Dermis microvascular lymphatic vessel endothelial cell (primary cell): ENCODE measurements around the gene THBS4. TPM values are rescaled to one million over a fixed set of nuclear protein-coding genes. Genes with fewer than 3 reads are reported as not detected.
"Not testable (repeated sequence)": the region's sequence is repeated elsewhere in the genome, so short reads cannot be mapped to it uniquely, and the experiment has no call there.

ENCODE experiments used
- DNase-seq, 2 donors: peaks; one replicate each; pipeline versions ENCODE4 v3.0.0 to v3.0.0-alpha.2; 2010; ENCODE audit warnings: low read depth in 2 of 2
- total RNA-seq: library from RNA; depleted of rRNA; stranded (reverse); fragments of >200 nt; gene quantifications from 2 replicates; pipeline ENCODE4 v1.2.1, GENCODE V29; 2014

Gene THBS4
- total RNA-seq, 1 donor from 2014 or later = 1.2 TPM

DNA sequence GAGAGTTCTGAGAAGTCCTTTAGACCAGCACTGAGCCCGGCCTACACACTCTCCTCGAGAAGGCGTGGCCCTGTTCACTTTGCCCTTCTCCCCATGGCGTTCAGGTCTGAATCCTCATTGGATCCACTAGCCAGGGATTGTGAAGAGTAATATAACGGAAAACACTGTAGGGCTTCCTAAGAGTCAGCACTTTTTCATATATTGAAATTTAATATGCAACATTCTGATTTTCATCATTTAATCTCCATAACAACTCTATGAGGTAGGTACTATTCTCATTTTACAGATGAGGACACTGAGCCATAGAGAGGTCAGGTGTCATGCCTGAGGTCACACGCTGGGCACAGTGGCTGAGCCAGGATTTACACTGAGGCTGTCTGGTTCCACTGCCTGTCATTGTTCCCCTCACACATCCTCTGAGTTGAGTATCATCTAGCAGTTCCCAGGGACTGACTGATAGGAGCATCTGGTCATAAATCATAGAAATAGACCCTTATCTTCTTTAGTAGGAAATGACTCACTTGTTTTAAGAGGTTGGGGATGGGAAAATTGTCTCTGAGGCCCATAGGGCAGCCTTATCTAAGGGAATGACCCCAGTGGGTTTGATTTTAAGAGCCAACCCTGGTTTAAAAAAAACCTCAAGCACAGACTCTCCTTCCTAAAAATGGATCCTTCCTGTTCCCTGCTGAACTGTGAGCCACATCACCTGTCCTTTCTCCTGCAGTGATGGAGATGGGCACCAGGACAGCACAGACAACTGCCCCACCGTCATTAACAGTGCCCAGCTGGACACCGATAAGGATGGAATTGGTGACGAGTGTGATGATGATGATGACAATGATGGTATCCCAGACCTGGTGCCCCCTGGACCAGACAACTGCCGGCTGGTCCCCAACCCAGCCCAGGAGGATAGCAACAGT, 41.2 kb downstream of the THBS4 start:
- DNase-seq = no peak

DNA sequence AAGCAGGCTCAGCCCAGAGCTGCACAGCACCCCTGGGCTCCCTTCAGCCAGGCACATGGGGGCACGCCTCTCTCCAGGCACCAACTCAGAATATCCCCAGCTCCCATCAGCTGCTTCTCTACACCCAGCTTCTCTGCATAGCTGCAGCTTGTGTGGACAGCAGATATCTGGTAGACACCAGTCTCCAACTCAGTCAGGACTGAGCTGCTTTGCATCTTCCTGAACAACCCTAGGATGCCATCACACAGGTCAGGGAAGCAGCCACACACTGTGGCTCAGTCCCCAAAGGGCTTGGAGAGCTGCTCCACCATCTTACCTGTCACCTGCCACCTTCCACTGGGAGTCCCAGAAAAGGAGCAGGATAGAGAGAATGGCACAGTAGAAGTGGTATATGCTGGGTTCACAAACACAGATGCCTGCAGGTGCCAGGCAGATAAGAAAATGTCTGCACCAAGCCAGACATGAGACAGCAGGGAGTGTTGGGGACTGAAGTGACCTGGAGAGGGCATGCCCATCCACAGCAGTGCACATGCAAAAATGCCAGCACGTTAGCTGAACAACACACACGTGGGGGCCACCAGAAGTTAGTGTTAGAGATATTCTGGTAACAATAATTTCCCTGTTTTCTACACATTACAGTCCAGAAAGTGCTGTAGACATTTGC, 42.0 kb downstream of the THBS4 start:
- no peak for DNase-seq

DNA sequence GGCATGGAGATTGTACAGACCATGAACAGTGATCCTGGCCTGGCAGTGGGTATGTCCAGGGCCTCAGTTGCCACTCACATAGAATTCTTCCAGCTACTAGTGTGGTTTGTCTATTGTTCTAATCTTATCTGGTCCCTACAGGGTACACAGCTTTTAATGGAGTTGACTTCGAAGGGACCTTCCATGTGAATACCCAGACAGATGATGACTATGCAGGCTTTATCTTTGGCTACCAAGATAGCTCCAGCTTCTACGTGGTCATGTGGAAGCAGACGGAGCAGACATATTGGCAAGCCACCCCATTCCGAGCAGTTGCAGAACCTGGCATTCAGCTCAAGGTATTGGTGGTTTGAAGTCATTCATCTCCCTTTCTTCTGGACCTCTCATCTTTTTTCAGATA, 43.8 kb downstream of the THBS4 start:
- DNase-seq = no peak

DNA sequence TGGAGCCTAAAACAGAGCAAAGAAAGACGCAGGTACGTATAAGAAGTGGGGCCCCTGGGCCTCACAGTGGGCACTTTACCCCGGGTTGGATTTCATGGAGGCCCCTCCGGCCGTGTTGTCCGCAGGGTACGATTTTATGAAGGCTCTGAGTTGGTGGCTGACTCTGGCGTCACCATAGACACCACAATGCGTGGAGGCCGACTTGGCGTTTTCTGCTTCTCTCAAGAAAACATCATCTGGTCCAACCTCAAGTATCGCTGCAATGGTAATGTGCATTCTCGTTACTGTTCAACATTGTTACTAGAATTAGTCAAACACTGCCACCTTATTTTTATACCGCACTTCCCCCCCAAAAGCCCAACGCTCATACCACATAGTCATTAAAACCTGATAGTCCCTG, 47.1 kb downstream of the THBS4 start:
- DNase-seq = no peak

- peak; percentile 10 to 67 for DNase-seq
These were observed 47.6 kb downstream of the THBS4 start for GRCh38 chr5:80082731-80083100.

- DNase-seq = peak; percentile 28 to 63
These were observed 48.1 kb downstream of the THBS4 start for GRCh38 chr5:80083101-80083890.

DNA sequence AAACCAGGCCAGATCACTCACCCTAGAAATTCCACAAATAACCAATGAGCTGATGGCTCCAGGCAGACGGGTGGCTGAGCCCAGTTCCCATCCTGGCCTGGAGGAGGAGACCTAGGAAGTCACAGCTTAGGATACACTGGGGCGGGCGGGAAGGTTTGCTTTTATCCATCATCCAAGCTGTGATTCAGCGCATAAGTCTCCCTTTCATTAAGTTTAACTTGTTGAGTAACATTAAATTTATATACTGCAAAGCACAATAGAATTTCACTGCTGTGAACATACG, 55.7 kb downstream of the THBS4 start:
- DNase-seq = no peak

DNA sequence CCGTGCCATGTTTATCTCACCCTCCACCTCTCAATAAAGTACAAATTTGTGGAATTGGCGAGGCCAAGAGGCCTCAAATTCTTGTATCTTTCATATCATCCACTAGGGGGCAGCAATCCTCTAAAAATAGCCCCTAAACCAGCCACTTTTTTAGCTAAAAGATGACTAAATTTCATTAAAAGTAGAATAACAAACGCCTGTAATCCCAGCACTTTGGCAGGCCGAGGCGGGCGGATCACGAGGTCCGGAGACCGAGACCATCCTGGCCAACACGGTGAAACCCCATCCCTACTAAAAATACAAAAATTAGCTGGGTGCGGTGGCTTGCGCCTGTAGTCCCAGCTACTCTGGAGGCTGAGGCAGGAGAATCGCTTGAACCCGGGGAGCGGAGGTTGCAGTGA, 56.6 kb downstream of the THBS4 start:
- peak; percentile 33 to 55 for DNase-seq

GRCh38 chr5:80092486-80093107, 57.4 kb downstream of the THBS4 start:
- no peak for DNase-seq

DNA sequence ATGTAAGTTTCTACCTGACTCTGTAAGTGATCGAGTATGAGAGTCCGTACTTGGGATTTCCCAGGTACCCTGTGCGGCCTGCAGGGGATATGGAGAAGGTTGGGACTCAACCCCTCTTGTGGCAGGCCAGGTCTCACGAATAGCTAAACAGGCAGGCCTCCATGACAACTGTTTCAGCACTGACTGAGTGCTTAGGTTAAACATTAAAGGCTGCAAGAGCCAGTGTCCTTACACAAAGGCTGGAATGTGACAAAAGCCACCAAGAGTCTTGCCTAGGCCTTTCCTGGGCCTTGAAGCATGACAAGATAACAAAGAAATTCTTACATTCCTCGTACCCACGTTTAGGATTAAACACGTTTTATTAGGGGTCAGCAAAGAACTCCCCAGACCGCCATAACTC, 58.6 kb downstream of the THBS4 start:
- no peak for DNase-seq

GRCh38 chr5:80094236-80094738, 59.1 kb downstream of the THBS4 start:
- no peak for DNase-seq

- DNase-seq = no peak
These were observed 62.3 kb downstream of the THBS4 start for GRCh38 chr5:80097451-80097850.

DNA sequence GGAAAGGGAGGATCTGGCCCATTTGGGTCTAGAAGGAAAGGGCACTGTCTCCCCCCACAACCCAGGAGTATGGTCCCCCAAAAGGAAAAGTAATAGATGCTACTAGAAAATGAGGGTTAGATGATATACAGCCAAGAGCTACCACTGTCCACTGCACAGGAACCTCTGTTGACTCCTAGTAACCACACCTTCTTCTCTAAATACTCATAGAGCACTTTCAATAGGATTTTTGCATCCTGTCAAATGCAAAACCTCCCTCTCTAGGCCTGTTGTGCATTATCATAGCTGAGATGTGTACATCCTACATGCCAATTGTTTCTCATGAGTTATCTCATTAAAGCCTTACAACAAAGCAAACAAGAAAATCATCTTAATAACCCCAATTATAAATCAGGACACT, 66.8 kb downstream of the THBS4 start:
- no peak for DNase-seq

GRCh38 chr5:80103371-80103770, 68.2 kb downstream of the THBS4 start:
- no peak for DNase-seq

DNA sequence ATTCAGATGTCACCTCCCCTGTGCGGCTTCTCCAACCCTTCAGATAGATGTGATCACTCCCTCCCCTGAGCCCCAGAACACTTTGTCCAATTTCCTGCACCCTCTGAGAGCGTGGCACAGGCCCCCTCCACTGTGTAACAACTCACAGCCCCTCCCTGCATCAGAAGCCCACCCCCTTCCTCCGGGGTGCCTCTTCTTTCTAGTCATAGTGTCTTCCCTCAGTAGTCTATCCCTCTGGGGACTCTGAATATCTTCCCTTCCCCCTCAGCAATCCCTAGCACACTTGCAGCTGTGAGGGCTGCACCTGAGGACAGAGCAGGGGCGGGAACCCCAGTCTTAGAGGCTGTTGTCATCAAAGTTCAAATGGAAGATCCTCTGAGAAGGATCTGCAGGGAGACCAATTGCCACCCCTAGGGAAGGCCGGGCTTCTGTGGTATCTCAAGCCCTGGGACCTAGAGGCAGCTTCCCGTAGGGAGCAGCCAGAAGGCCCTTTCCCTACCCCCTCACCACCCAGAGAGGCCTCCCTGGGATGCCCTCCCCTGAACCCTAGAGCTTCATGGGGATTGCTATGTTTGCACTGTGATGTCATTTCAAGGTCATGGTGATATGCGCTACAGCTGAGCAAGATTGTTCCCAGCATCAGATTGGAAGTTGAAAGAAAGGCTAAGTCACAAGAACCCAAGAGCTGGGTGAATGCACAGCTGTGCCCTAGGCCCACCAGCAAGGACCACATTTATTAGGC, 70.7 kb downstream of the THBS4 start:
- DNase-seq = no peak

GRCh38 chr5:80106916-80107315, 71.8 kb downstream of the THBS4 start:
- no peak for DNase-seq

GRCh38 chr5:80109646-80110478, 74.7 kb downstream of the THBS4 start:
- DNase-seq = no peak

DNA sequence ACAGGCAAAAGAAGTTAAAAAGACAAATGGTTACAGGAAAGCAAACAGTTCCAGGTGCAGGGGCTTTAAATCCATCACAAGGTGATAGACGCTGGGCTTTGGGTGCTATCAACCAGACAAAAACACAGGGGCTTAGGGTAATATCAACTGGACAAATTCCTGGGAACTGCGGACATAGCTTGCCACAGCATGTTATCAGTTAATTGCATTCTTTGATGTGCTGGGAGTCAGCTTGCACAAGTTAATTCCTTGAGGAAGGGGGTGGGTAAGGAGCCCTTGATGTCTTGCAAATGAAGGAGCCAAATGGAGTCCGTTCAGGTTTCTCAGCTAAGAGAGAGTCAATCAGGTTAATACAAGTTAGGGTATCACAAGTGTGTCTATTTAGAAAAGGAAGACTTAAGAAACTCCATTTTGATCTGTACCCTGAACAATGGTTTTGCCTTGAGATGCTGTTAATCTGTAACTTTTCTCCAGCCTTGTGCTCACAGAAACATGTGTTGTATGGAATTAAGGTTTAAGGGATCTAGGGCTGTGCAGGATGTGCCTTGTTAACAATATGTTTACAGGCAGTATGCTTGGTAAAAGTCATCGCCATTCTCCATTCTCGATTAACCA, 76.3 kb downstream of the THBS4 start:
- DNase-seq = not testable (repeated sequence)

GRCh38 chr5:80114860-80115259, 79.7 kb downstream of the THBS4 start:
- DNase-seq = no peak

DNA sequence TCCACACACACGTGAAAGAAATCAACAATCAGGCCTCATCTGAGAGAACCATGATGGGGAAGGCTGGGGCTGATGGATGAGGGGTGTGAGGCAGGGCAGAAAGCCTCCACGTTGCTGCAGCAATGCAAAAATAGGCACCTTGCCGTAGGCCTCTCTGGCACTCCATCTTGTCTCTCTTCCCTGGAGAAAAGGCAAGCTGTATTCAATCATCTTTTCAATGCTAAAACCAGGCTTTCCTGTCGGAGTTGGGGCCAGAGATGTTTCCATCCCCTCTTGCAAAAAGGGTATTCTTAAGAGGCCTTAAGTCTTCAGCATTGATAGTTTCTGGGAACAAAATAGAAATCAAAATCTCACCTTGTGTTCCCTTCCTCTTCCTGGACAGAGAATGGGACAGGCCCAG, 80.9 kb downstream of the THBS4 start:
- DNase-seq = no peak
